Activated T-cell treated with anti-CD3 and anti-CD28 coated beads, Interleukin-2, amount 50 U/mL, for 72 hours (primary cell): Measurements from ENCODE around the gene COLGALT1. TPM values are rescaled to one million over a fixed set of nuclear protein-coding genes. Genes with fewer than 3 reads are reported as not detected.
A peak's percentile ranks its signal among the peaks of the same experiment; 100 is the strongest.
"Not testable (repeated sequence)": the region's sequence is repeated elsewhere in the genome, so short reads cannot be mapped to it uniquely, and the experiment has no call there.

ENCODE experiments used
- ATAC-seq, 2 donors: fragments of 150-1000 bp; cut with Tn5 transposase; replicated peaks in 1 of 2; 2 replicates each; pipeline ENCODE4 v1.10.0; 2021; ENCODE audit warnings: moderate library complexity in 2 of 2, mild to moderate bottlenecking in 1 of 2
- DNase-seq, 2 donors: peaks; one replicate each; pipeline ENCODE4 v3.0.0; 2021 to 2022; ENCODE audit warnings: mixed read lengths in 1 of 2
- H3K27ac Mint-ChIP-seq: one replicate; pipeline ENCODE4 v1.8.0; 2022; ENCODE audit warnings: mild to moderate bottlenecking, moderate library complexity, mixed read lengths
- H3K27me3 Mint-ChIP-seq: one replicate; pipeline ENCODE4 v1.8.0; 2022; ENCODE audit warnings: low read depth, mixed read lengths
- H3K36me3 Mint-ChIP-seq, 2 donors: one replicate each; pipeline ENCODE4 v1.8.0; 2022; ENCODE audit warnings: mixed read lengths in 2 of 2, mild to moderate bottlenecking in 1 of 2; ENCODE audit not compliant: insufficient read depth in 2 of 2
- H3K4me1 Mint-ChIP-seq: one replicate; pipeline ENCODE4 v1.8.0; 2022; ENCODE audit warnings: low read depth, mixed read lengths
- H3K4me3 Mint-ChIP-seq, 2 donors: one replicate each; pipeline ENCODE4 v1.8.0; 2022; ENCODE audit warnings: mild to moderate bottlenecking in 2 of 2, mixed read lengths in 2 of 2, moderate library complexity in 2 of 2
- H3K9me3 Mint-ChIP-seq, 2 donors: one replicate each; pipeline ENCODE4 v1.8.0; 2022; ENCODE audit warnings: mixed read lengths in 2 of 2
- total RNA-seq, 2 donors: library from RNA; stranded (reverse); gene quantifications; one replicate each; pipeline ENCODE4 v1.2.3, GENCODE V29; 2022

COLGALT1 gene
- total RNA-seq, 2 donors from 2014 or later: 38.3 to 46.3 TPM

DNA sequence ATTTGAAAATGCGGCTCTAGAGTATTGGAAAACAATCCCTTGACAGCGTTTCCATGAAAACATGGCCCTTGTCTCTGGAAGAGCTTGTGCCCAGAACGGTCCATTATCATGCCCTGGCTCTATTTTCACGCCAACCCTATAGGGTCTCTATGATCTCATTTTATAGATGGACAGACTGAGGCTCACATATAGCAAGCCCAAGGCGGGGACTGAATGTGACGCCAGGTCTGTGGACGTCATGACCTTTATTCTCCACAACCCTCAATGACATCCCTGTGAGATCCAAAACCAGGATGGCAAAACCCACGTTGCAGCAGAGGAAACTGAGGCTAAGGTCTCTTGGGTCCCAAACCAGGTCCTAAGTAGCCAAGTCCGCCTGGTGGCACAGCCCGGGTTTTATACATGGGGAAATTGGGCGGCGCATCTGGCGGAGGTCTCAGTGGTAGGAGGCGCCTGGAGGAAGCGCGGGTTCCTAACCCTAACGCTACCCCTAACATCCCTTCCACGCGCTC, 425 bp upstream of the COLGALT1 start:
- H3K9me3 Mint-ChIP-seq: no peaks in the 10 kb centered on the region
- H3K27me3 Mint-ChIP-seq: no peaks in the 10 kb centered on the region
- H3K4me1 Mint-ChIP-seq: peaks cover 17% of the 10 kb centered on the region
- H3K36me3 Mint-ChIP-seq: peaks cover 3 to 4% of the 10 kb centered on the region in 2 donors
- H3K27ac Mint-ChIP-seq: peak overlapping the region; percentile 38
- ATAC-seq (peak; percentile 3 to 10), DNase-seq (no peak)
- H3K4me3 Mint-ChIP-seq: peak overlapping the region; percentile 86 to 88

GRCh38 chr19:17555929-17556813, 722 bp downstream of the COLGALT1 start:
- peak; percentile 10 to 50 for ATAC-seq
- Mint-ChIP-seq H3K4me3 (peak overlapping the region; percentile 86 to 88), H3K9me3 (no peaks in the 10 kb centered on the region), H3K4me1 (peaks cover 17% of the 10 kb centered on the region), H3K27me3 (no peaks in the 10 kb centered on the region), H3K36me3 (peaks cover 7 to 9% of the 10 kb centered on the region in 2 donors), H3K27ac (peak overlapping the region; percentile 68)
- DNase-seq: peak; percentile 33 to 42

- H3K27ac Mint-ChIP-seq: no peak overlapping the region
These were observed 1.5 kb downstream of the COLGALT1 start for GRCh38 chr19:17556995-17557394.

DNA sequence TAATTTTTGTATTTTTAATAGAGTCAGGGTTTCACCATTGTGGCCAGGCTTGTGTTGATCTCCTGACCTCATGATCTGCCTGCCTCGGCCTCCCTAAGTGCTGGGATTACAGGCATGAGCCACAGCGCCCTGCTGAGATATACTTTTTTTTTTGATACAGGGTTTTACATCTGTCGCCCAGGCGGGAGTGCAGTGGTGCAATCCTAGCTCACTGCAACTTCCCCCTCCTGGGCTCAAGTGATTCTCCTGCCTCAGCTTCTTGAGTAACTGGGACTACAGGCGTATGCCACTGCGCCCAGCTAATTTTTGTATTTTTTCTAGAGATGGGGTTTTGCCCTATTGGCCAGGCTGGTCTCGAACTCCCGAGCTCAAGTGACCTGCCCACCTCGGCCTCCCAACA, 2.0 kb downstream of the COLGALT1 start:
- no peak for ATAC-seq
- H3K4me3 Mint-ChIP-seq: peak overlapping the region; percentile 55 to 86
- no peaks in the 10 kb centered on the region for H3K9me3 Mint-ChIP-seq

More at GRCh38 chr19:17556995-17557394, 1.5 kb downstream of the COLGALT1 start:
- Mint-ChIP-seq H3K36me3 (peaks cover 7 to 12% of the 10 kb centered on the region in 2 donors), H3K4me1 (peaks cover 17% of the 10 kb centered on the region), H3K9me3 (no peaks in the 10 kb centered on the region), H3K27me3 (no peaks in the 10 kb centered on the region), H3K4me3 (peak overlapping the region; percentile 86 to 88)
- ATAC-seq (no peak), DNase-seq (no peak)

GRCh38 chr19:17560205-17560595, 4.8 kb downstream of the COLGALT1 start:
- no peak for DNase-seq
- H3K4me1 Mint-ChIP-seq: peaks cover 13% of the 10 kb centered on the region
- H3K27me3 Mint-ChIP-seq: no peaks in the 10 kb centered on the region
- no peak for ATAC-seq
- H3K36me3 Mint-ChIP-seq: peaks cover 7 to 17% of the 10 kb centered on the region in 2 donors
- H3K27ac Mint-ChIP-seq: no peak overlapping the region
- no peak overlapping the region for H3K4me3 Mint-ChIP-seq
- no peaks in the 10 kb centered on the region for H3K9me3 Mint-ChIP-seq

More for the DNA sequence above, 2.0 kb downstream of the COLGALT1 start:
- Mint-ChIP-seq H3K4me1 (peaks cover 17% of the 10 kb centered on the region), H3K27ac (no peak overlapping the region), H3K27me3 (no peaks in the 10 kb centered on the region), H3K36me3 (peaks cover 7 to 13% of the 10 kb centered on the region in 2 donors)
- DNase-seq: no peak

- H3K36me3 Mint-ChIP-seq: peaks cover 5 to 21% of the 10 kb centered on the region in 2 donors
- DNase-seq (no peak), ATAC-seq (no peak)
- H3K27ac Mint-ChIP-seq: no peak overlapping the region
- no peaks in the 10 kb centered on the region for H3K9me3 Mint-ChIP-seq
- no peak overlapping the region for H3K4me3 Mint-ChIP-seq
- peaks cover 4% of the 10 kb centered on the region for H3K4me1 Mint-ChIP-seq
- H3K27me3 Mint-ChIP-seq: no peaks in the 10 kb centered on the region
These were observed 6.6 kb downstream of the COLGALT1 start for GRCh38 chr19:17562097-17562496.

- no peak for ATAC-seq
These were observed 7.1 kb downstream of the COLGALT1 start for GRCh38 chr19:17562561-17562960.

GRCh38 chr19:17564781-17565180, 9.3 kb downstream of the COLGALT1 start:
- Mint-ChIP-seq H3K27me3 (no peaks in the 10 kb centered on the region), H3K4me1 (no peaks in the 10 kb centered on the region), H3K27ac (no peak overlapping the region), H3K4me3 (no peak overlapping the region), H3K36me3 (peaks cover 5 to 26% of the 10 kb centered on the region in 2 donors), H3K9me3 (no peaks in the 10 kb centered on the region)
- DNase-seq (no peak), ATAC-seq (no peak)

More at GRCh38 chr19:17562561-17562960, 7.1 kb downstream of the COLGALT1 start:
- Mint-ChIP-seq H3K9me3 (no peaks in the 10 kb centered on the region), H3K36me3 (peaks cover 5 to 21% of the 10 kb centered on the region in 2 donors), H3K4me1 (no peaks in the 10 kb centered on the region), H3K27me3 (no peaks in the 10 kb centered on the region), H3K27ac (no peak overlapping the region), H3K4me3 (no peak overlapping the region)
- no peak for DNase-seq

- H3K4me3 Mint-ChIP-seq: no peak overlapping the region
- DNase-seq: no peak
- peaks cover 0 to 21% of the 10 kb centered on the region in 2 donors for H3K36me3 Mint-ChIP-seq
- no peaks in the 10 kb centered on the region for H3K4me1 Mint-ChIP-seq
- ATAC-seq: no peak
- no peaks in the 10 kb centered on the region for H3K9me3 Mint-ChIP-seq
- H3K27me3 Mint-ChIP-seq: no peaks in the 10 kb centered on the region
- H3K27ac Mint-ChIP-seq: no peak overlapping the region
These were observed 10.2 kb downstream of the COLGALT1 start for GRCh38 chr19:17565611-17566010.

- no peaks in the 10 kb centered on the region for H3K9me3 Mint-ChIP-seq
- H3K4me1 Mint-ChIP-seq: no peaks in the 10 kb centered on the region
- H3K27me3 Mint-ChIP-seq: no peaks in the 10 kb centered on the region
- H3K4me3 Mint-ChIP-seq: no peak overlapping the region
- H3K27ac Mint-ChIP-seq: no peak overlapping the region
- ATAC-seq: no peak
- DNase-seq: no peak
- H3K36me3 Mint-ChIP-seq: peaks cover 0 to 18% of the 10 kb centered on the region in 2 donors
These were observed 12.5 kb downstream of the COLGALT1 start for GRCh38 chr19:17567940-17568339.

DNA sequence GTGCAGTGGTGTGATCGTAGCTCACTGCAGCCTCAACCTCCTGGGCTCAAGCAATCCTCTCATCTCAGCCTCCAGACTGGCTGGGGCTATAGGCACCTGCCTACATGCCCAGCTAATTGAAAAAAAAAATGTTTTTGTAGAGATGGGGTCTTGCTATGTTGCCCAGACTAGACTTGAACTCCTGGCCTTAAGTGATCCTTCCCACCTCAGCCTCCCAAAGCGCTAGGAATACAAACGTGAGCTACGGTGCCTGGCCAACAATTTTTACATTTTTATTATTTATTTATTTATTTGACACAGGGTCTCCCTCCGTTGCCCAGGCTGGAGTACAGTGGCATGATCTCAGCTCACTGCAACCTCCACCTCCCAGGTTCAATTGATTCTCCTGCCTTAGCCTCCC, 14.8 kb downstream of the COLGALT1 start:
- H3K4me3 Mint-ChIP-seq, H3K9me3 Mint-ChIP-seq, H3K27me3 Mint-ChIP-seq, DNase-seq, H3K27ac Mint-ChIP-seq, ATAC-seq, H3K4me1 Mint-ChIP-seq: not testable (repeated sequence)
- H3K36me3 Mint-ChIP-seq: peaks cover 0 to 14% of the 10 kb centered on the region in 2 donors

DNA sequence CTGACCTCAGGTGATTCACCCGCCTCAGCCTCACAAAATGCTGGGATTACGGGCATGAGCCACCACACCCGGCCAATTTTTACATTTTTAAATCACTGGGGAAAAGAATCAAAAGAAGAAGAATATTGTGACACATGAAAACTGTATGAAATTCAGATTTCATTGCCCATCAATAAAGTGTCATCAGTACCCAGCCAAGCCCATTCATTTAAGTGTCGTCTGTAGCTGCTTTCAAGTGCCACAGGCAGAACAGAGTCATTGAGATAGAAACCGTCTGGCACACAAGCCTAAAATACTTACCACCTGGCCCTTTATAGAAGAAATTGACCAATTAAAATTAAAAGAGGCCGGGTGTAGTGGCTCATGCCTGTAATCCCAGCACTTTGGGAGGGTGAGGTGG, 15.3 kb downstream of the COLGALT1 start:
- no peaks in the 10 kb centered on the region for H3K27me3 Mint-ChIP-seq
- ATAC-seq (no peak), DNase-seq (no peak)
- H3K4me3 Mint-ChIP-seq: no peak overlapping the region
- H3K27ac Mint-ChIP-seq: no peak overlapping the region
- H3K9me3 Mint-ChIP-seq: no peaks in the 10 kb centered on the region
- H3K36me3 Mint-ChIP-seq: peaks cover 0 to 14% of the 10 kb centered on the region in 2 donors
- H3K4me1 Mint-ChIP-seq: peaks cover 5% of the 10 kb centered on the region

GRCh38 chr19:17572638-17573037, 17.2 kb downstream of the COLGALT1 start:
- ATAC-seq (no peak), DNase-seq (no peak)
- H3K27me3 Mint-ChIP-seq: no peaks in the 10 kb centered on the region
- no peak overlapping the region for H3K4me3 Mint-ChIP-seq
- peaks cover 5% of the 10 kb centered on the region for H3K4me1 Mint-ChIP-seq
- H3K9me3 Mint-ChIP-seq: no peaks in the 10 kb centered on the region
- H3K27ac Mint-ChIP-seq: no peak overlapping the region
- H3K36me3 Mint-ChIP-seq: peaks cover 3 to 12% of the 10 kb centered on the region in 2 donors
